ENCODE data around the gene PABPN1. TPM values are rescaled to one million over a fixed set of nuclear protein-coding genes. Genes with fewer than 3 reads are reported as not detected.

Gene PABPN1
- total RNA-seq, 4 donors from 2014 or later: 58.2 to 78.4 (median 59.2) TPM

DNA sequence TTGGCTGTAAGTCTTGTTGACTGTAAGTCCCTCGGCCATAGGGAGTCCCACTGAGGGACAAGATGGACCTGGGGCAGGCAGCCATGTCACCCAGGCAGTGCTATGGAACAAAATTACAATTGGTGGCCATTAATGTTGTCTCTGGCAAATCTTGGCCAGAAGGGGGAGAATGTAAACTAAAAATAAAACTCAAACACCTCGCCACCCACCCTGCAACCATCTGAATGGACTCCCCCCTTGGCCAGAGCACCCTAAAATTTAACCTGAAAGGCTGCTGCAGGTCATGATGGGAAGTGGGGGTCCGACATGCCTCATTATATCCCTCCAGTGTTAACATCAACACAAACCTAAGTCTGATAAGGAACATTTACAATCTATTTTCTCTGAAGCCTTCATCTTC is 23.2 kb downstream of the PABPN1 start:
- TF ChIP-seq, protein P1, sequence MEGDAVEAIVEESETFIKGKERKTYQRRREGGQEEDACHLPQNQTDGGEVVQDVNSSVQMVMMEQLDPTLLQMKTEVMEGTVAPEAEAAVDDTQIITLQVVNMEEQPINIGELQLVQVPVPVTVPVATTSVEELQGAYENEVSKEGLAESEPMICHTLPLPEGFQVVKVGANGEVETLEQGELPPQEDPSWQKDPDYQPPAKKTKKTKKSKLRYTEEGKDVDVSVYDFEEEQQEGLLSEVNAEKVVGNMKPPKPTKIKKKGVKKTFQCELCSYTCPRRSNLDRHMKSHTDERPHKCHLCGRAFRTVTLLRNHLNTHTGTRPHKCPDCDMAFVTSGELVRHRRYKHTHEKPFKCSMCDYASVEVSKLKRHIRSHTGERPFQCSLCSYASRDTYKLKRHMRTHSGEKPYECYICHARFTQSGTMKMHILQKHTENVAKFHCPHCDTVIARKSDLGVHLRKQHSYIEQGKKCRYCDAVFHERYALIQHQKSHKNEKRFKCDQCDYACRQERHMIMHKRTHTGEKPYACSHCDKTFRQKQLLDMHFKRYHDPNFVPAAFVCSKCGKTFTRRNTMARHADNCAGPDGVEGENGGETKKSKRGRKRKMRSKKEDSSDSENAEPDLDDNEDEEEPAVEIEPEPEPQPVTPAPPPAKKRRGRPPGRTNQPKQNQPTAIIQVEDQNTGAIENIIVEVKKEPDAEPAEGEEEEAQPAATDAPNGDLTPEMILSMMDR (IDR thresholded peaks at IDR 0.05): no peak
- ATAC-seq (ENCODE audit: low FRiP score) (no peak), DNase-seq (ENCODE audit: low spot score) (no peak)

DNA sequence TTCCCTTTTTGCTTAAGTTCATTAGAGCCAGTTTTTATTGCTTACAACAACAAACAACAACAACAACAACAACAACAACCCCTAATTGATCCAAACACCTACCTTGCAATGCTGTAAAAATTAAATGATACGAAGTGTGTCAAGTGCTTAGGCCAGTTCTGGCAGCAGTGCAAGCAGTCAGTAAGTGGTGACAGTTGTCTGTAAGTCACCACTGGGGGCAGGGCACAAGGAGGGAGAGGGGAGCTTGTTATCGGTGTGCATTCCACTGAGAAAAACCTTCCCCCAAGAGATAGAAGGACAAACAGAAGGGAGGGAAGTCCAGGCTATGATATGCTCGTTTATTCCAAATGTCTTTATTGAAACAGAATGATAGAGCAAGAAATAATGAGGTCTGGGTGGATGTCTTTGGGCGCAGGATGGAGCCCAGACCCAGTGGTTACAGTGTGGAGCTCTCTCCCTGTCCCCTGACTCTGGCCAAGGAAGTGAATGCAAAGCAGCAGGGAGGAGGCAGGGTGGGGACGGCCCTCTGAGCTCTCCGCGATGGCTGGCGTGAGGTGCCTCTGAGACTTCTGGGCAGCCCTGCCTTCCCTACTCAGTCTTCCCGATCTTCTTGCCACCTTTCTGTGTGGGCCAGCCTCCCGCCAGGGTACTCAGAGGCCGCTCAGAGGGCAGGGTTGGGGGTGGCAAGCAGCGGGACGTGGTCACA is 24.9 kb downstream of the PABPN1 start:
- DNase-seq (ENCODE audit: low spot score): no peak
- TF ChIP-seq, protein P1 (IDR thresholded peaks at IDR 0.05): no peak
- no peak for ATAC-seq (ENCODE audit: low FRiP score)

DNA sequence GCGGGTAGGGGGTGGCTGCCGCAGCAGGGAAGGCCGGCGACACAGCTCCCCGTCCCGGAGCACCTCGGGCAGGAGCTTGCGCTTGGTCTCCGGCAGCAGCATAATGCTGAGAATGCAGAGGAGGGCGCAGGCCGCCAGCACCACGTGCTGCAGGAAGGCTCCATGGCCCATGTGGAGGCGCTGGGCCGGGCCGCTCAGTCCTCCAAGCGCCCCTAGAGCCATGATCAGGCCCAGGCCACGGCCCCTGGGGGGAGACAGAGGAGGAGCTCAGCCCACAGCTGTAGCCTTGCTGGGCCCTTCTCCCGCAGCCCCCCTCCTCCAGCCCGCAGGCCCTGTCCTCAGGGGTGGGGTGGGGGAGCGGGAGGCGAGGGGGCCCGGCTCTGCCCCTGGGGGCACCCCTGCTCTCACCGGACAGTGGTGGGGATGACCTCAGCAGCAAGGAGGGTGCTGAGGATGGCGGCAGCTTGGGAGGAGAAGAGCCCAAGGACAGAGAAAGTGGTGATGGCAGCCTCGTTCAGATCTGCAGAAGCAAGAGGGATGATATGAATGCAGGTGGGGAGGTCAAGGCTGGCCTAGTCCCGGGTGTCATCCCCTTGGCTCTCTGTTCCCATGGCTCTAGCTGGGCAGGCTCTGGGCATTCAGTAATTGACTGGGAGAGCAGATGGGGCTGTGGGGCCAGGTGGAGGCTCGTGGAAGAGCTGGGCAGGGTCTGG is 25.6 kb downstream of the PABPN1 start:
- ATAC-seq (ENCODE audit: low FRiP score) (no peak), DNase-seq (ENCODE audit: low spot score) (no peak)
- TF ChIP-seq, protein P1 (IDR thresholded peaks at IDR 0.05): no peak

DNA sequence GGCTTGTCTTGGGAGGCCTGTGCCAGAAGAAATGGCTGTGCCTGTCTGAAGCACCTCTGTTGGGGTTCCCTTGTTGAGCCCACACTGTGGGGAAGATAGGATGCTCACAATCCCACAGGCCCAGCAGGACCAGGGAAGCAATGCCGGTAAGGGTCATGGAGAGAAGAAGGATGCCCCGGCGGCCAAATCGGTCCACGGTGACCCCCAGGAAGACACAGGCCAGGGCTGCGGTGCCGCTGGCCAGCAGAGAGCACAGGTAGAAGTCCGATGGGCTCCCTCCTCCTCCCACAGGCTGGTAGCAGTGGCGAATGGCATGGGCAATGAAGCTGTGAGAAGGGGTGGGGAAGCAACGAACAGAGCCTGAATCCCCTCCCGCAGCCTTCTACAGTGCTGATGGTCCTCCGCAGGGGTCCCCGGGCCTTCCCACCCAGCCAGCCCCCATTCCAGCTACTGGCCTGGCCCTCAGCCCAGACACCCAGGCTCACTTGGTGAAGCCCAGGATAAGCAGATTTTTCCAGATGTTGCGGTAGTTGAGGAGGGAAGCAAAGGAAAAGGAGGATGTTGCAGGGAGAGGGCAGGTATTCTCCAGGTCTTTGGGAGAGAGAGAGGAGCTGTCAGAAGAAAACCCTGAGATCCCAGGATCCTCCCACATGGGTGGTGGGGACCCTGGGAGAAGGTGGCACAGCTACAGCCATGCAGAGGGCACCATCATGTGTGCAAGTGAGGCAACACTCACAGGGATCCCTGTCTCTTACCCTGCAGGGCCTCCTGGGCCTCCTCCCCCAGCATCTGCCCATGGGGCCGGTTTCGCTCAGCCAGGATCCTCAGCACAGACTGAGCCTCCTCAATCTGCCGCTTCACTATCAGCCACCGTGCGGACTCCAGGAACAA is 26.4 kb downstream of the PABPN1 start:
- TF ChIP-seq, protein P1 (IDR thresholded peaks at IDR 0.05): no peak
- no peak for DNase-seq (ENCODE audit: low spot score)
- ATAC-seq (ENCODE audit: low FRiP score): no peak

DNA sequence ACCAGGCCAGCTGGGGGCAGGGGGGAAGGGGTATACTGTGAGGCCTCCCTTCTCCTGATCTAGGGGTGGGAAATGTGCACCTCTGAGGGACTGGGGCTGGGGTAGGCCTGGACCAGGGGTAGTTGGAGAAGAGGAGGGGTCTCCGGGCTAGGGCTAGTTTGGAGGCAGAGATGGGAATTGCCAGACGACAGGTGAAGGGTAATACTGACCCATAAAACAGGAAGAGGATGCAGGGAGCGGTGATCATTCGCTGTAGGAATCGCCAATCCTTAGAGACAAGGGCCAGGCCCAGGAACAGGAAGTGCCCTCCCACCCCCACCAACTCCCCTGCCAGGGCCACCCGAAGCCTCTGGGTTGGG is 27.0 kb downstream of the PABPN1 start:
- no peak for ATAC-seq (ENCODE audit: low FRiP score)
- TF ChIP-seq, protein P1 (IDR thresholded peaks at IDR 0.05): no peak

DNA sequence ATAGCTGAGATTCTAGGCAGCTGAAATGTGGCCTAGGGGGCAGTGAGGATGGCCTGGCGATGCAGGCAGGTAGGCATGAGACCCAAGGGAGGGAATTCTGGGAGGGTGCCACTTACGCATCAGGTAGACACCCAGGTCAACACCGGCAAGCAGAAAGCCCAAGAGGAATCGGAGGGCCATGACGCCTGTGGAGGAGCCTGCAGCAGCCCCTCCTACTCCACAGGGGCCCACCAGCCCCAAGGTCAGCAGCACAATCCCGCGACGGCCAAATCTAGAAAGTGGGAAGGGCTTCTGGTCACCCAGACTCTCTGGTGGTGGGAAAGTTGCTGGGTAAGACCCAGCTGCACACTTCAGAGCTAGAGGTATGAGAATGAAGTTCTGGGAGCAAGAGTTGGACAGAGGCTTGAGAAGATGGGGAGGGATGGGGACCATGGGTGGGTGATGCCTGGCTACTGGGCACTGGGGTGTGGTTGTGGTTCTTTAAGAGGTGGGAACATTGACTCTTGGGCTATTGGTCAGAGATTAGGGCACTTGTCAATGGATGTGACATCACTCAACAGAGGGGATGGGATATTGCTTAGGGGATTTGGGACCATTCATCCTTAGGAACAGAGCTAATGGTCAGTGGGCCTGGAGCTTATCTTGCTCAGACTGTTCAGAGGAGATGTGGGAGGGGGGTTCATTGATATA is 28.0 kb downstream of the PABPN1 start:
- DNase-seq (ENCODE audit: low spot score) (no peak), ATAC-seq (ENCODE audit: low FRiP score) (no peak)
- TF ChIP-seq, protein P1 (IDR thresholded peaks at IDR 0.05): no peak

More for the DNA sequence above, 27.0 kb downstream of the PABPN1 start:
- DNase-seq (ENCODE audit: low spot score): no peak
